PC-9 (cell line): ENCODE measurements around the gene OR9Q1. TPM values are rescaled to one million over a fixed set of nuclear protein-coding genes. Genes with fewer than 3 reads are reported as not detected.

Source experiments
- BruUV-seq: library from RNA; stranded (reverse); fragments of 400-500 nt; replicated peaks from 2 replicates; lab custom pipeline; 2021; lab: Mats Ljungman, UMichigan
- CTCF ChIA-PET: fragments of 300-600 bp; sonication (Branson Sonifier 250); formaldehyde crosslinking; loops from one replicate; lab custom pipeline; 2022; ENCODE audit warnings: antibody characterized with exemption; lab: Charles Lee
- POLR2A ChIA-PET: fragments of 300-600 bp; sonication (Branson Sonifier 250); formaldehyde crosslinking; loops from one replicate; lab custom pipeline; 2022; ENCODE audit warnings: antibody characterized with exemption; ENCODE audit not compliant: unreplicated experiment; lab: Charles Lee
- DNase-seq, 2 experiments: peaks; one replicate each; pipeline versions ENCODE4 v3.0.0 to v3.0.0-alpha.2; 2015 to 2022; ENCODE audit warnings: mixed read lengths in 1 of 2
- H2AFZ ChIP-seq: fragments of 200-600 bp; sonication (generic); 2 replicates; pipeline ENCODE4 v1.8.1; 2017; ENCODE audit warnings: antibody characterized with exemption
- H3F3A ChIP-seq: fragments of 200-600 bp; sonication (generic); 2 replicates; pipeline ENCODE4 v1.8.1; 2017; ENCODE audit warnings: antibody characterized with exemption, mild to moderate bottlenecking, low read depth; ENCODE audit not compliant: insufficient read depth
- H3K27ac ChIP-seq: fragments of 200-600 bp; sonication (generic); 2 replicates; pipeline ENCODE4 v1.6.1; 2016; ENCODE audit warnings: mixed run types
- H3K27me3 ChIP-seq: fragments of 200-600 bp; sonication (generic); 2 replicates; pipeline ENCODE4 v1.6.1; 2016; ENCODE audit warnings: low read depth, mixed run types; ENCODE audit not compliant: insufficient read depth
- H3K36me3 ChIP-seq: fragments of 200-600 bp; sonication (generic); 2 replicates; pipeline ENCODE4 v1.6.1; 2016; ENCODE audit warnings: low read depth, mixed run types
- H3K4me1 ChIP-seq: fragments of 200-600 bp; sonication (generic); replicated peaks from 2 replicates; pipeline ENCODE4 v1.6.1; 2016; ENCODE audit warnings: mixed run types; ENCODE audit not compliant: insufficient read depth
- H3K4me2 ChIP-seq: fragments of 200-600 bp; sonication (generic); 2 replicates; pipeline ENCODE4 v1.6.1; 2017; ENCODE audit warnings: mixed run types
- H3K4me3 ChIP-seq: fragments of 200-600 bp; sonication (generic); 2 replicates; pipeline ENCODE4 v1.6.1; 2016; ENCODE audit warnings: mixed run types
- H3K79me2 ChIP-seq: fragments of 200-600 bp; sonication (generic); 2 replicates; pipeline ENCODE4 v1.6.1; 2017; ENCODE audit warnings: low read depth, mixed run types
- H3K9me2 ChIP-seq: fragments of 200-600 bp; sonication (generic); 2 replicates; pipeline ENCODE4 v1.8.1; 2017; ENCODE audit warnings: mild to moderate bottlenecking; ENCODE audit not compliant: insufficient read depth
- H3K9me3 ChIP-seq: fragments of 200-600 bp; sonication (generic); 2 replicates; pipeline ENCODE4 v1.8.1; 2016; ENCODE audit warnings: low read depth; ENCODE audit not compliant: insufficient read depth
- H4K20me1 ChIP-seq: fragments of 200-600 bp; sonication (generic); 2 replicates; pipeline ENCODE4 v1.8.1; 2017; ENCODE audit not compliant: insufficient read depth
- CTCF ChIP-seq: fragments of 200-600 bp; sonication (generic); conservative IDR thresholded peaks from 2 replicates; pipeline ENCODE4 v1.6.1; 2017; ENCODE audit warnings: mixed run types, antibody characterized with exemption, mild to moderate bottlenecking, moderate library complexity
- EZH2 ChIP-seq: fragments of 200-600 bp; sonication (generic); IDR thresholded peaks from 2 replicates; pipeline ENCODE4 v1.8.0; 2017; ENCODE audit warnings: antibody characterized with exemption, low read depth
- intact Hi-C: fragments of 100-400 bp; cut with micrococcal nuclease; formaldehyde crosslinking; loops from one replicate; pipeline ENCODE4 v1.10.0; 2022; ENCODE audit not compliant: unreplicated experiment
- total RNA-seq: library from RNA; stranded (reverse); gene quantifications from 2 replicates; pipeline ENCODE4 v1.2.3, GENCODE V29; 2021

OR9Q1 gene
- total RNA-seq, 1 experiment from 2014 or later, result not detected

- H3K36me3 ChIP-seq, result no peaks in the 10 kb centered on the region
- DNase-seq, result no peak
- no peaks in the 10 kb centered on the region for H3K27me3 ChIP-seq
- no peak overlapping the region for H2AFZ ChIP-seq
- H3K4me1 ChIP-seq, result no peaks in the 10 kb centered on the region
- H3K9me3 ChIP-seq, result no peaks in the 10 kb centered on the region
- BruUV-seq, result no TSS peak
- no peaks in the 10 kb centered on the region for H4K20me1 ChIP-seq
- no peaks in the 10 kb centered on the region for H3K9me2 ChIP-seq
- intact Hi-C loops, result no loop called here
- TF ChIP-seq CTCF (no peak), EZH2 (no peak)
- no peak overlapping the region for H3K4me3 ChIP-seq
- no peak overlapping the region for H3K27ac ChIP-seq
- H3K79me2 ChIP-seq, result no peaks in the 10 kb centered on the region
- ChIA-PET CTCF (no interaction called here), POLR2A (no interaction called here)
- no peak overlapping the region for H3K4me2 ChIP-seq
- no peaks in the 10 kb centered on the region for H3F3A ChIP-seq
These were observed 46.0 kb upstream of the OR9Q1 start for GRCh38 chr11:57977709-57978108.

DNA sequence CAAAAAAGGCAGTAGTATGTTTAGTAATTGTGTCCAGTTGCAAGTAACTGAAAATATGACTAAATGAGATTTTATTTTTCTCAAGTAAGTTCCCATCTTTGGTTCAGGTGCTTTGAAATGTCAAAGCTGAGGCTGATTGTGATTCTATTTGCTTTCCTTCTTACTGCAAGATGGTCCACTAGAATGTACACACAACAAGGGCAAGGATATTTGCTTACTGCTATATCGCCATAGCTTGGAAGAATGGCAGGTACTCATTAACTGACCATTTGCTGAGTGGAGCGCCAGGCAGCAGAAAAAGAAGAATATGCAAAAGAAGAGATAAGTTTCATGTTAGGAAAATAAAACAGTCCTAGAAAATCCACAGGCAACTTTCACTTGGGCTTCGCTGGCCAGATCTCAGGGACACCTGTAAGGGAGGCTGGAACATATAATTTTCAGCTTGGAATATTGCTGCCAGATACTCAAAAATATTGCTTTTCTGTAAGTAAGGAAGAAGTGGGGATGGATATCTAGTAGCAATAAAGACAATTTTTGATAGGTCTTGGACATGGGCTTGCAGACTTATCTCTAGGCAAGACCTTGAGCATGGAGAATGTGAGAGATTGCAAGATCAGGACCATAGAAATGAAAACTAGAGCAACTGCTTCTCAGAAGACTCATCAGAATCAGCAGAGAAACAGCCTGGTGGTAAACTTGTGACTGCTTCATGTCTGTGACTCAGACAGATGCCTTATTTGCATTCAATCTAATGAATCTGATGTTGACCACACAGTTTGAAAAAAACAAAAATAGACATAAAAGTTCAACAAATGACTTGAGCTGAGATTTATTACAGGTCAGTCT, 44.8 kb upstream of the OR9Q1 start:
- Histone ChIP-seq H3K4me1 (no peaks in the 10 kb centered on the region), H3K79me2 (no peaks in the 10 kb centered on the region), H3K4me3 (no peak overlapping the region), H3K27ac (no peak overlapping the region), H3K27me3 (no peaks in the 10 kb centered on the region), H3K9me2 (no peaks in the 10 kb centered on the region), H2AFZ (no peak overlapping the region), H3K4me2 (no peak overlapping the region), H3K9me3 (no peaks in the 10 kb centered on the region), H3F3A (no peaks in the 10 kb centered on the region), H3K36me3 (no peaks in the 10 kb centered on the region), H4K20me1 (no peaks in the 10 kb centered on the region)
- ChIA-PET POLR2A (no interaction called here), CTCF (no interaction called here)
- TF ChIP-seq EZH2, result no peak
- no peak for TF ChIP-seq CTCF
- intact Hi-C loops, result no loop called here
- BruUV-seq, result no TSS peak
- no peak for DNase-seq

GRCh38 chr11:57979532-57980079, 44.1 kb upstream of the OR9Q1 start:
- intact Hi-C loops, result no loop called here
- POLR2A ChIA-PET, result no interaction called here
- no peak overlapping the region for H3K4me2 ChIP-seq

More at GRCh38 chr11:57979532-57980079, 44.1 kb upstream of the OR9Q1 start:
- no peaks in the 10 kb centered on the region for H4K20me1 ChIP-seq
- no peaks in the 10 kb centered on the region for H3K9me3 ChIP-seq
- peaks cover 4% of the 10 kb centered on the region; the same call in 1 of the 2 replicates for H3K27me3 ChIP-seq
- 0 out of 2 replicates have a peak, but pooled peaks cover 4% of the 10 kb centered on the region for H3K9me2 ChIP-seq
- H2AFZ ChIP-seq, result no peak overlapping the region
- H3K4me1 ChIP-seq, result no peaks in the 10 kb centered on the region
- H3K27ac ChIP-seq, result no peak overlapping the region
- CTCF ChIA-PET, result no interaction called here
- H3K79me2 ChIP-seq, result no peaks in the 10 kb centered on the region
- no peaks in the 10 kb centered on the region for H3F3A ChIP-seq
- H3K4me3 ChIP-seq, result no peak overlapping the region
- H3K36me3 ChIP-seq, result no peaks in the 10 kb centered on the region
- BruUV-seq, result no TSS peak
- no peak for TF ChIP-seq CTCF
- TF ChIP-seq EZH2, result no peak
- no peak for DNase-seq
